ENCODE measurements around the gene MRPL2.

Gene MRPL2

GRCh38 chr6:43016943-43017334 lies 42.3 kb downstream of the MRPL2 start:
- Histone ChIP-seq H3K27me3 (ENCODE audit: insufficient read depth, low read length) (no peaks in the 10 kb centered on the region), H3K4me3 (ENCODE audit: low read length) (no peak overlapping the region), H3K36me3 (ENCODE audit: insufficient read depth, low read length) (peaks cover 40% of the 10 kb centered on the region), H3K4me1 (ENCODE audit: insufficient read depth, low read length) (peaks cover 29% of the 10 kb centered on the region), H3K9me3 (ENCODE audit: low read length) (no peaks in the 10 kb centered on the region), H2AFZ (ENCODE audit: low read depth, low read length) (no peak overlapping the region)

- H3K36me3 ChIP-seq (ENCODE audit: insufficient read depth, low read length): peaks cover 46% of the 10 kb centered on the region
- H3K4me3 ChIP-seq (ENCODE audit: low read length): no peak overlapping the region
- H3K27me3 ChIP-seq (ENCODE audit: insufficient read depth, low read length): no peaks in the 10 kb centered on the region
- peaks cover 30% of the 10 kb centered on the region for H3K4me1 ChIP-seq (ENCODE audit: insufficient read depth, low read length)
- no peaks in the 10 kb centered on the region for H3K9me3 ChIP-seq (ENCODE audit: low read length)
- no peak overlapping the region for H2AFZ ChIP-seq (ENCODE audit: low read depth, low read length)
Measured at GRCh38 chr6:43016176-43016942, 42.9 kb downstream of the MRPL2 start.

GRCh38 chr6:43014434-43014909 lies 44.8 kb downstream of the MRPL2 start:
- Histone ChIP-seq H2AFZ (ENCODE audit: low read depth, low read length) (no peak overlapping the region), H3K36me3 (ENCODE audit: insufficient read depth, low read length) (peaks cover 50% of the 10 kb centered on the region), H3K4me1 (ENCODE audit: insufficient read depth, low read length) (peaks cover 21% of the 10 kb centered on the region), H3K27me3 (ENCODE audit: insufficient read depth, low read length) (no peaks in the 10 kb centered on the region), H3K4me3 (ENCODE audit: low read length) (peak overlapping the region; percentile 89), H3K9me3 (ENCODE audit: low read length) (no peaks in the 10 kb centered on the region)

GRCh38 chr6:43013843-43014433 lies 45.3 kb downstream of the MRPL2 start, which contains the start of the genes KLHDC3 and MEA1:
Gene KLHDC3, plus strand, starts transcription at chr6:43014249. Its CDS starts 2,944 bp downstream, at chr6:43017193.
Gene MEA1, minus strand, starts transcription at chr6:43013946. Its CDS starts 133 bp downstream, at chr6:43013813.
- H3K4me1 ChIP-seq (ENCODE audit: insufficient read depth, low read length): peaks cover 21% of the 10 kb centered on the region
- H3K36me3 ChIP-seq (ENCODE audit: insufficient read depth, low read length): peaks cover 49% of the 10 kb centered on the region
- no peaks in the 10 kb centered on the region for H3K27me3 ChIP-seq (ENCODE audit: insufficient read depth, low read length)
- no peaks in the 10 kb centered on the region for H3K9me3 ChIP-seq (ENCODE audit: low read length)
- no peak within 1 kb of the TSS for H2AFZ ChIP-seq (ENCODE audit: low read depth, low read length)
- peak within 1 kb of the TSS; percentile 89 for H3K4me3 ChIP-seq (ENCODE audit: low read length)

GRCh38 chr6:43013097-43013842 lies 46.0 kb downstream of the MRPL2 start:
- Histone ChIP-seq H3K27me3 (ENCODE audit: insufficient read depth, low read length) (no peaks in the 10 kb centered on the region), H3K36me3 (ENCODE audit: insufficient read depth, low read length) (peaks cover 50% of the 10 kb centered on the region)

GRCh38 chr6:43012364-43012763 lies 46.9 kb downstream of the MRPL2 start:
- H3K4me3 ChIP-seq (ENCODE audit: low read length): peak overlapping the region; percentile 89
- no peaks in the 10 kb centered on the region for H3K27me3 ChIP-seq (ENCODE audit: insufficient read depth, low read length)
- peaks cover 50% of the 10 kb centered on the region for H3K36me3 ChIP-seq (ENCODE audit: insufficient read depth, low read length)
- peaks cover 21% of the 10 kb centered on the region for H3K4me1 ChIP-seq (ENCODE audit: insufficient read depth, low read length)
- H3K9me3 ChIP-seq (ENCODE audit: low read length): no peaks in the 10 kb centered on the region
- H2AFZ ChIP-seq (ENCODE audit: low read depth, low read length): no peak overlapping the region

More at GRCh38 chr6:43013097-43013842, 46.0 kb downstream of the MRPL2 start:
- Histone ChIP-seq H2AFZ (ENCODE audit: low read depth, low read length) (no peak overlapping the region), H3K4me3 (ENCODE audit: low read length) (peak overlapping the region; percentile 89), H3K4me1 (ENCODE audit: insufficient read depth, low read length) (peaks cover 21% of the 10 kb centered on the region), H3K9me3 (ENCODE audit: low read length) (no peaks in the 10 kb centered on the region)

GRCh38 chr6:43011207-43011606 lies 48.0 kb downstream of the MRPL2 start:
- peaks cover 57% of the 10 kb centered on the region for H3K36me3 ChIP-seq (ENCODE audit: insufficient read depth, low read length)
- H3K9me3 ChIP-seq (ENCODE audit: low read length): no peaks in the 10 kb centered on the region
- H3K27me3 ChIP-seq (ENCODE audit: insufficient read depth, low read length): no peaks in the 10 kb centered on the region
- no peak overlapping the region for H3K4me3 ChIP-seq (ENCODE audit: low read length)
- no peak overlapping the region for H2AFZ ChIP-seq (ENCODE audit: low read depth, low read length)
- H3K4me1 ChIP-seq (ENCODE audit: insufficient read depth, low read length): peaks cover 21% of the 10 kb centered on the region

- H3K27me3 ChIP-seq (ENCODE audit: insufficient read depth, low read length): no peaks in the 10 kb centered on the region
- no peak overlapping the region for H2AFZ ChIP-seq (ENCODE audit: low read depth, low read length)
- H3K36me3 ChIP-seq (ENCODE audit: insufficient read depth, low read length): peaks cover 62% of the 10 kb centered on the region
- no peaks in the 10 kb centered on the region for H3K9me3 ChIP-seq (ENCODE audit: low read length)
- no peak overlapping the region for H3K4me3 ChIP-seq (ENCODE audit: low read length)
- H3K4me1 ChIP-seq (ENCODE audit: insufficient read depth, low read length): peaks cover 12% of the 10 kb centered on the region
Measured at GRCh38 chr6:43009124-43009523, 50.1 kb downstream of the MRPL2 start.

GRCh38 chr6:43007126-43007525 lies 52.1 kb downstream of the MRPL2 start:
- Histone ChIP-seq H3K9me3 (ENCODE audit: low read length) (no peaks in the 10 kb centered on the region), H3K4me3 (ENCODE audit: low read length) (no peak overlapping the region), H3K27me3 (ENCODE audit: insufficient read depth, low read length) (no peaks in the 10 kb centered on the region), H3K36me3 (ENCODE audit: insufficient read depth, low read length) (peaks cover 64% of the 10 kb centered on the region), H2AFZ (ENCODE audit: low read depth, low read length) (no peak overlapping the region), H3K4me1 (ENCODE audit: insufficient read depth, low read length) (peaks cover 3% of the 10 kb centered on the region)

GRCh38 chr6:43006251-43006650 lies 53.0 kb downstream of the MRPL2 start:
- H3K36me3 ChIP-seq (ENCODE audit: insufficient read depth, low read length): peaks cover 58% of the 10 kb centered on the region
- no peak overlapping the region for H2AFZ ChIP-seq (ENCODE audit: low read depth, low read length)

GRCh38 chr6:43005844-43006243 lies 53.4 kb downstream of the MRPL2 start:
- no peaks in the 10 kb centered on the region for H3K9me3 ChIP-seq (ENCODE audit: low read length)
- H3K4me1 ChIP-seq (ENCODE audit: insufficient read depth, low read length): no peaks in the 10 kb centered on the region
- peaks cover 54% of the 10 kb centered on the region for H3K36me3 ChIP-seq (ENCODE audit: insufficient read depth, low read length)
- no peak overlapping the region for H3K4me3 ChIP-seq (ENCODE audit: low read length)
- no peak overlapping the region for H2AFZ ChIP-seq (ENCODE audit: low read depth, low read length)
- H3K27me3 ChIP-seq (ENCODE audit: insufficient read depth, low read length): no peaks in the 10 kb centered on the region

More at GRCh38 chr6:43006251-43006650, 53.0 kb downstream of the MRPL2 start:
- no peaks in the 10 kb centered on the region for H3K4me1 ChIP-seq (ENCODE audit: insufficient read depth, low read length)
- H3K27me3 ChIP-seq (ENCODE audit: insufficient read depth, low read length): no peaks in the 10 kb centered on the region
- H3K4me3 ChIP-seq (ENCODE audit: low read length): no peak overlapping the region
- no peaks in the 10 kb centered on the region for H3K9me3 ChIP-seq (ENCODE audit: low read length)
